Heart left ventricle (tissue), 16 donors: Measurements from ENCODE around the gene PSG7. TPM values are rescaled to one million over a fixed set of nuclear protein-coding genes. Genes with fewer than 3 reads are reported as not detected.
"Not testable (repeated sequence)": the region's sequence is repeated elsewhere in the genome, so short reads cannot be mapped to it uniquely, and the experiment has no call there.

Experiments used
- ATAC-seq, 4 donors: fragments of 200-7000 bp; cut with Tn5 transposase; one replicate each; pipeline ENCODE4 v1.9.1; 2020 to 2022; ENCODE audit warnings: moderate library complexity in 4 of 4, mild to moderate bottlenecking in 3 of 4, moderate number of reproducible peaks in 1 of 4
- DNase-seq, 5 donors: peaks; one replicate each; pipeline ENCODE4 v3.0.0-alpha.2; 2020
- H3K27ac ChIP-seq, 12 donors: fragments of 200-600 bp; sonication (generic) in 4 of 12; one replicate each; pipeline versions ENCODE4 v1.5.0 to v1.8.0; 2016 to 2022; ENCODE audit warnings: mild to moderate bottlenecking in 2 of 12
- H3K27me3 ChIP-seq, 9 donors: fragments of 200-600 bp; sonication (generic) in 2 of 9; one replicate each; pipeline versions ENCODE4 v1.5.1 to v1.8.0; 2016 to 2022; ENCODE audit warnings: mild to moderate bottlenecking in 3 of 9
- H3K36me3 ChIP-seq, 9 donors: fragments of 200-600 bp; sonication (generic) in 2 of 9; one replicate each; pipeline versions ENCODE4 v1.5.0 to v1.8.0; 2018 to 2022; ENCODE audit warnings: mild to moderate bottlenecking in 2 of 9
- H3K4me1 ChIP-seq, 12 donors: fragments of 200-600 bp; sonication (generic) in 4 of 12; one replicate each; pipeline versions ENCODE4 v1.5.0 to v1.8.0; 2016 to 2022; ENCODE audit warnings: mild to moderate bottlenecking in 3 of 12
- H3K4me3 ChIP-seq, 12 donors: fragments of 200-600 bp; sonication (generic) in 4 of 12; one replicate each; pipeline versions ENCODE4 v1.5.0 to v1.8.0; 2017 to 2022; ENCODE audit warnings: mild to moderate bottlenecking in 9 of 12, moderate library complexity in 4 of 12
- H3K9me3 ChIP-seq, 12 donors: fragments of 200-600 bp; sonication (generic) in 4 of 12; one replicate each; pipeline versions ENCODE4 v1.5.0 to v1.8.0; 2016 to 2022; ENCODE audit warnings: mild to moderate bottlenecking in 1 of 12
- CTCF ChIP-seq, 12 donors: fragments of 200-600 bp; sonication (generic) in 4 of 12; IDR thresholded peaks; one replicate each; pipeline versions ENCODE4 v1.5.0 to v1.8.0; 2018 to 2022; ENCODE audit warnings: antibody characterized with exemption in 12 of 12, mild to moderate bottlenecking in 5 of 12
- POLR2A ChIP-seq, 2 donors: fragments of 450-650 bp; IDR thresholded peaks; one replicate each; pipeline ENCODE4 v1.6.1; 2017; ENCODE audit warnings: antibody characterized with exemption in 2 of 2, mild to moderate bottlenecking in 2 of 2, moderate library complexity in 2 of 2
- WGBS, 4 donors: extraction: QIAGEN DNeasy Blood & Tissue Kit in 2 of 4; methylation state at CpG; one replicate each; pipeline versions ENCODE4 v1.1.5 to v1.1.7; 2013 to 2018; 5-methylcytosine and 5-hydroxymethylcytosine counted together
- intact Hi-C, 10 donors: fragments of 100-400 bp; cut with DNase I; formaldehyde crosslinking; loops; one replicate each; pipeline versions ENCODE4 v1.11.1 to v1.14.2; 2022
- polyA plus RNA-seq, 2 donors: library from polyadenylated mRNA; stranded (reverse); fragments of 200-250 nt; gene quantifications; one replicate each; pipeline ENCODE4 v1.2.3, GENCODE V29; 2013
- total RNA-seq, 9 donors: library from RNA; depleted of rRNA in 2 of 9; stranded (reverse); fragments of >200 nt in 2 of 9; fragmentation: NEBNext Ultra II Directional in 3 of 9; extraction: Animal tissue kit (Norgen Biotek cat#: 25700) in 3 of 9; gene quantifications; one replicate each; pipeline versions ENCODE4 v1.1.0 to v1.2.4, GENCODE V29; 2016 to 2023
- donor health status: ischemic (EF 13 %, LVEDD 7.1; RV severe dilation, severe dysfunction).
- donor health status: healthy with polysubstance abuse.
- donor health status: DM: no; HTN: yes; CAD: no.
- donor health status: DM: no; HTN: no; CAD: no.
- donor health status: ischemic (EF 25% LVEDD 6.9; RV normal size, moderate dysfunction).
- donor health status: ischemic (EF 25% LVEDD 5.7; RV mildly dilated, moderate dysfunction).
- donor health status: healthy.
- donor health status: DM: yes; HTN: yes; CAD: no.
- donor health status: ischemic (EF 35%, LVEDD 5.7; RV mildly dilated, moderate dysfunction).
- donor health status: nonischemic (EF 11% LVEDD 7.7; RV severe dilation, severe dysfunction).
- donor health status: DM: yes; HTN: yes; CAD: no.
- donor health status: PGD.
- donor health status: ischemic (EF 29% LVEDD 5.4; RV normal size, mild dysfunction).
- donor health status: nonischemic (EF 23%, LVEDD 6.1; RV moderate dilation, normal function).

The PSG7 gene
- total and polyA plus RNA-seq, 11 donors = not detected

- H3K36me3 ChIP-seq, H3K4me1 ChIP-seq, H3K4me3 ChIP-seq, ATAC-seq, H3K9me3 ChIP-seq, DNase-seq, H3K27ac ChIP-seq: not testable (repeated sequence)
- H3K27me3 ChIP-seq = peaks cover 0 to 28% (median 0%) of the 10 kb centered on the region in 9 donors
- peak in 6 of 12 donors; percentile 8 to 29 (median 16) for TF ChIP-seq CTCF (IDR thresholded peaks at IDR 0.05)
- intact Hi-C loops = loop anchor here in 2 of 10 donors (10.0 kb wide), 1 partner anchor 86 kb away; no protein-coding TSS in a partner anchor
- WGBS, 4 donors = 57 to 64% (median 62%) methylated on average over 8 of the region's 8 CpGs
These were observed 55.7 kb downstream of the PSG7 start for GRCh38 chr19:42881279-42881678.

GRCh38 chr19:42880621-42881020, 56.4 kb downstream of the PSG7 start:
- H3K9me3 ChIP-seq, DNase-seq, H3K4me1 ChIP-seq, H3K27ac ChIP-seq, H3K36me3 ChIP-seq, ATAC-seq, H3K4me3 ChIP-seq: not testable (repeated sequence)
- intact Hi-C loops = loop anchor here in 2 of 10 donors (10.0 kb wide), 1 partner anchor 86 kb away; no protein-coding TSS in a partner anchor
- 78 to 98% (median 84%) methylated on average over 7 to 9 of the region's 9 CpGs for WGBS, 4 donors
- H3K27me3 ChIP-seq = peaks cover 0 to 26% (median 0%) of the 10 kb centered on the region in 9 donors

GRCh38 chr19:42879613-42880012, 57.4 kb downstream of the PSG7 start, which contains the start of gene PSG1:
TSS of gene PSG1 (minus strand) at chr19:42879713. CDS start at chr19:42879581, 132 bp downstream.
- no peaks in the 10 kb centered on the region for H3K9me3 ChIP-seq
- TF ChIP-seq CTCF (IDR thresholded peaks at IDR 0.05) (no peak), POLR2A (IDR thresholded peaks at IDR 0.05) (no peak)
- H3K36me3 ChIP-seq = no peaks in the 10 kb centered on the region
- intact Hi-C loops = loop anchor here in 2 of 10 donors (10.0 kb wide), 1 partner anchor 85 kb away; no protein-coding TSS in a partner anchor
- ATAC-seq = no peak
- no peak within 1 kb of the TSS for H3K27ac ChIP-seq
- no peaks in the 10 kb centered on the region for H3K4me1 ChIP-seq
- no peak for DNase-seq
- H3K4me3 ChIP-seq = no peak within 1 kb of the TSS
- H3K27me3 ChIP-seq = peaks cover 0 to 18% (median 0%) of the 10 kb centered on the region in 9 donors
- WGBS, 4 donors = 18 to 73% (median 38%) methylated on average over 2 of the region's 2 CpGs

- DNase-seq, H3K27ac ChIP-seq, ATAC-seq, H3K4me3 ChIP-seq, H3K4me1 ChIP-seq, H3K36me3 ChIP-seq, intact Hi-C loops, H3K27me3 ChIP-seq, H3K9me3 ChIP-seq: not testable (repeated sequence)
These were observed 60.4 kb downstream of the PSG7 start for GRCh38 chr19:42876596-42876995.

GRCh38 chr19:42875881-42876280, 61.1 kb downstream of the PSG7 start:
- 30 to 49% (median 33%) methylated on average over 1 of the region's 1 CpG for WGBS, 4 donors
- H3K9me3 ChIP-seq, H3K36me3 ChIP-seq, ATAC-seq, H3K4me3 ChIP-seq, H3K4me1 ChIP-seq, intact Hi-C loops, H3K27me3 ChIP-seq, H3K27ac ChIP-seq, DNase-seq: not testable (repeated sequence)

- H3K36me3 ChIP-seq, DNase-seq, H3K4me3 ChIP-seq, ATAC-seq, intact Hi-C loops, H3K4me1 ChIP-seq, H3K27me3 ChIP-seq, H3K9me3 ChIP-seq, H3K27ac ChIP-seq: not testable (repeated sequence)
- WGBS, 4 donors = 66 to 74% (median 70%) methylated on average over 4 of the region's 4 CpGs
These were observed 61.9 kb downstream of the PSG7 start for GRCh38 chr19:42874901-42875813.

- H3K4me1 ChIP-seq, H3K27me3 ChIP-seq, H3K9me3 ChIP-seq, DNase-seq, ATAC-seq, H3K36me3 ChIP-seq, H3K27ac ChIP-seq, H3K4me3 ChIP-seq, intact Hi-C loops: not testable (repeated sequence)
- WGBS, 4 donors = 69 to 80% (median 78%) methylated on average over 3 of the region's 3 CpGs
These were observed 62.9 kb downstream of the PSG7 start for GRCh38 chr19:42874136-42874535.
